ENCODE results near the gene VPS39.

DNA sequence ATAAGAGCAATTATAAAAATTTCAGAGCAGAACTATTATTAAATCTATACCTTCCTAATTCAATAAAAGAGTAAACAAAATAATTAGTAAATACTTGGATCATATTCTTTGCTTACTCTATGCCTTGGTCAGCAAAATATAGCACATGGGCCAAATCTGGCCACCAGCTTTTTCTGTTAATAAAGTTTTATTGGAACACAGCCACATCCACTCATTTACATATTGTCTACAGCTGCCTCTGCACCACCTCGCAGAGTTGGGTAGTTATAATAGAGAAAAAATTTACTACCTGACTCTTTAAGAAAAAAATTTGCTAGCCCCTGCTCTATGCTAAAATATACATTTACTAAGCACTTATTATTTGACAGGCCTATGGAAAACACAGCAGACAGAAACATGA lies 32.7 kb upstream of the VPS39 start:
- TF ChIP-seq, protein P1, sequence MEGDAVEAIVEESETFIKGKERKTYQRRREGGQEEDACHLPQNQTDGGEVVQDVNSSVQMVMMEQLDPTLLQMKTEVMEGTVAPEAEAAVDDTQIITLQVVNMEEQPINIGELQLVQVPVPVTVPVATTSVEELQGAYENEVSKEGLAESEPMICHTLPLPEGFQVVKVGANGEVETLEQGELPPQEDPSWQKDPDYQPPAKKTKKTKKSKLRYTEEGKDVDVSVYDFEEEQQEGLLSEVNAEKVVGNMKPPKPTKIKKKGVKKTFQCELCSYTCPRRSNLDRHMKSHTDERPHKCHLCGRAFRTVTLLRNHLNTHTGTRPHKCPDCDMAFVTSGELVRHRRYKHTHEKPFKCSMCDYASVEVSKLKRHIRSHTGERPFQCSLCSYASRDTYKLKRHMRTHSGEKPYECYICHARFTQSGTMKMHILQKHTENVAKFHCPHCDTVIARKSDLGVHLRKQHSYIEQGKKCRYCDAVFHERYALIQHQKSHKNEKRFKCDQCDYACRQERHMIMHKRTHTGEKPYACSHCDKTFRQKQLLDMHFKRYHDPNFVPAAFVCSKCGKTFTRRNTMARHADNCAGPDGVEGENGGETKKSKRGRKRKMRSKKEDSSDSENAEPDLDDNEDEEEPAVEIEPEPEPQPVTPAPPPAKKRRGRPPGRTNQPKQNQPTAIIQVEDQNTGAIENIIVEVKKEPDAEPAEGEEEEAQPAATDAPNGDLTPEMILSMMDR (IDR thresholded peaks at IDR 0.05): no peak
- no peak for TF ChIP-seq TCF7L2 (IDR thresholded peaks at IDR 0.05; ENCODE audit: low read depth, low read length)
- no peak for TF ChIP-seq SIN3A (IDR thresholded peaks at IDR 0.05; ENCODE audit: borderline replicate concordance, insufficient read depth, low read depth, low read length)
- TF ChIP-seq, protein P2, sequence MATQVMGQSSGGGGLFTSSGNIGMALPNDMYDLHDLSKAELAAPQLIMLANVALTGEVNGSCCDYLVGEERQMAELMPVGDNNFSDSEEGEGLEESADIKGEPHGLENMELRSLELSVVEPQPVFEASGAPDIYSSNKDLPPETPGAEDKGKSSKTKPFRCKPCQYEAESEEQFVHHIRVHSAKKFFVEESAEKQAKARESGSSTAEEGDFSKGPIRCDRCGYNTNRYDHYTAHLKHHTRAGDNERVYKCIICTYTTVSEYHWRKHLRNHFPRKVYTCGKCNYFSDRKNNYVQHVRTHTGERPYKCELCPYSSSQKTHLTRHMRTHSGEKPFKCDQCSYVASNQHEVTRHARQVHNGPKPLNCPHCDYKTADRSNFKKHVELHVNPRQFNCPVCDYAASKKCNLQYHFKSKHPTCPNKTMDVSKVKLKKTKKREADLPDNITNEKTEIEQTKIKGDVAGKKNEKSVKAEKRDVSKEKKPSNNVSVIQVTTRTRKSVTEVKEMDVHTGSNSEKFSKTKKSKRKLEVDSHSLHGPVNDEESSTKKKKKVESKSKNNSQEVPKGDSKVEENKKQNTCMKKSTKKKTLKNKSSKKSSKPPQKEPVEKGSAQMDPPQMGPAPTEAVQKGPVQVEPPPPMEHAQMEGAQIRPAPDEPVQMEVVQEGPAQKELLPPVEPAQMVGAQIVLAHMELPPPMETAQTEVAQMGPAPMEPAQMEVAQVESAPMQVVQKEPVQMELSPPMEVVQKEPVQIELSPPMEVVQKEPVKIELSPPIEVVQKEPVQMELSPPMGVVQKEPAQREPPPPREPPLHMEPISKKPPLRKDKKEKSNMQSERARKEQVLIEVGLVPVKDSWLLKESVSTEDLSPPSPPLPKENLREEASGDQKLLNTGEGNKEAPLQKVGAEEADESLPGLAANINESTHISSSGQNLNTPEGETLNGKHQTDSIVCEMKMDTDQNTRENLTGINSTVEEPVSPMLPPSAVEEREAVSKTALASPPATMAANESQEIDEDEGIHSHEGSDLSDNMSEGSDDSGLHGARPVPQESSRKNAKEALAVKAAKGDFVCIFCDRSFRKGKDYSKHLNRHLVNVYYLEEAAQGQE (IDR thresholded peaks at IDR 0.05; ENCODE audit: insufficient read depth in 1 of 2, low read depth in 2 of 2, low read length in 1 of 2): no peak
- TF ChIP-seq POLR2AphosphoS5 (IDR thresholded peaks at IDR 0.05; ENCODE audit: low read depth, low read length): no peak

All from Panc1 (cell line).